HG02870 (cell line): ENCODE data around the gene DHX32.

Experiments used
- ATAC-seq: cut with Tn5 transposase; IDR thresholded peaks from one replicate; pipeline ENCODE4 v1.9.1; 2021; ENCODE audit warnings: mild to moderate bottlenecking, moderate library complexity; ENCODE audit not compliant: unreplicated experiment

DHX32 gene

DNA sequence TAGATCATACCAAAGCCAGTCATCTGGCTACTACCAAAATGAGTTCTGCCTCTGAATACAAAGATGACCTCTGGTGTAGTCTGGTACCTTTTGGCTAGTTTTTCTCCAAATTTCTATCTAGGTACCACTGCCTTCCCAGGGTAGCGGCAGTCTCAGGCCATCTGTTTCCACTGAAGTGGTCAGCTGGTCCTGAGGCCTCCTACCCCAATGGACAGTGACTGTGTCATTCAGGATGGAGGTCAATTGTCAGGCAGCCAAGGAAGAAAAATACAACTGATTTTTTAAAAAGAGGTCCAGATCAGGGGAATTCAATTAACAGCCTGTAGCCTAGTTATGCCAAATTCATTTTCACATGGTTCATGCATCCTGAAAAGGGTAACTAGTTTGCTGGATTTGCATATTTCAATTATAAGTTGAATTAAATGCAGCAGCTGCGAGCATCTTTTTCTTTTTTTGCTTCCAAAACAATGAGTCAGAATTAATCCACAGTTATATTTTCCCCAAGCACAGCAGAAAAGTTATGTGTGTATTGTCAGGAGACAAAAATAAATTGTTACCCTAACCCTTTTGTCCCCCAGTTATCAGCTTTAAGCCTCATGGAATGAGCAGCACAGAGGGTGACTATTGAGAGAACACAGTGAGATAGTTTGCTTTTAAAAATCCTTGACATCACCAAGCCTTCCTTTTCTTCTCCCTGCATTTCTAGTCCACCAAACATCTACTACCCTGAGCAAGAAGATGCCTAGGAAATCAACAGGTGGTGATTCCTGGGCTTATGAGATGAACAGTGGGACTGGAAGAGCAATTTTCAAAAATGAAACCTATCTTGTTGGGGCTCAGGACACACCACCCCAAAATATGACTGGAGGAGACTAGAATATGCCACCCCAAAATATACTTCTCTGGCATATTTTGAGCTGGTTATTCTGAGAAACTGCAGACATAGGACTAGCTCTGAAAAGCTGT is 30.0 kb downstream of the DHX32 start:
- no peak for ATAC-seq

DNA sequence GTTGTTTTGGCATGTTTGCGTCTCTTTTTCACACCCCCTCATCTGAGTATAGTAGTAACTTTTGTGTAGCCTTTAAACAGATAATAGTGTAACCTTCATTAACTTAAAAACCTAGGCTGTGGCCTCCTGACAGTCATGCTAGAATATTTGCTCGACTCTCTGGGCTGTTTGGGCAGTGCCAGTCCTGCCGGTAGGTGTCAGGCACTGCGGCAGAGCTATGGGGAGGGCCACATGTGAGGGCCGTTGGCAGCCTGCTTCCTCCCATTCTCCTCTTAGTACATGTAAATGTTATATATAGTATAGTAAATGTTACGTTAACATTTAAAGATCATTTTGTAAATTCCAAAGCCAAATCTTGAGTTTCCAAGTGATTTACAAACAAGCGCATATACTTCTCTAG is 31.6 kb downstream of the DHX32 start:
- ATAC-seq, result no peak

DNA sequence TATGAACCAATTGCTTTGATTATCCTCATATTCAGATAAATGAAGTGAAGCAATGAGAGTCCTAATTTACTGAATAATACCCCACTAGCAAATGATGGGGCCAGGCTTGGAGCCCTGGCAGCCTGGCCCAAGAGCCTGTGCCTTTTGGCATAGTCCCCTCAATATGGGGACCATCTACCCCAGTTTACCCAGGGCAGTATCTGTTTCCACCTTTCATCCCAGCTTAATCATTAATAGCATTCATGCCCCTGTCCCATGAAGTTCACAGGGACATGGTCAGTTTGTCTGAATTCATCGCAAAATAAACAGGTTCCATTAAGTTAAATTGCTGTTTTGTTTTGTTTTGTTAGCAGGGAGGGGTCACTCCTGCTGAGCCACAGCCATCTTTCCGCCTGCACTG is 32.2 kb downstream of the DHX32 start:
- ATAC-seq, result no peak

DNA sequence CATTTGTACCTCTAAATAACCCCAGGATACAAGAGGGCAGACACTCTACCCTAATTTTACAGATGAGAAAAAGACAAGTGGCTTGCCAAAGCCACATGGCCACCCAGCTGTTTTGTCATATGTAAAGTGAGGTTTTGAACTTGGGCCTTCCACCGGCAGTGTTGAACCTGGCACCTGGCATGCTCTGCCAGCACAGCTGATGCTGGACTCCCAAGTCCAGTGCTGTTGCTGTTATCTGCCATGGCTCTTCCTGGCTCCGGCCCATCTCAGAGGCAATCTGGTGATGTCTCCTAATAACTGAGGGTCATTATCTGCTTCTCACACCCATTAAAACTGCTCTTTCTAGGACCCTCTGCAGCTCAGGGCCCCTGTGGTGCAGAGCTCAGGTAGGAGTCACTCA is 32.7 kb downstream of the DHX32 start:
- ATAC-seq, result no peak

DNA sequence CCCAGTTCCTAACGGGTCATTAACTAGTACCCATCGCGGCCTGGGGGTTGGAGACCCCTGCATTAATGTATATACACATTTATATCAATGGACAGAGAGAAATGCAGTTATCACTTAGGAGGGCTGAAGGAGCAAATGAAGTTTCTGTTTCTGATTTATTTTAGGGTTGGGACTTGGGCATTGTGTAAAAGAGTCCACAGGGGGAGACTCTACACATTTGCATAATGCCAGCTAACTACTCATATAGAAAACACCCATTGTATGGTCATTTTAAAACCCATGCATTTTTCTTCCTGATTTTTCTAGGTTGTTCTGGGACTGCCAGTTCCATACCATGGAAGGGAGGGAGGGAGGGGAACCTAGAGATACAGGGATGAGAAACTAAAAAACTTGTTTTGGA is 34.2 kb downstream of the DHX32 start:
- no peak for ATAC-seq

DNA sequence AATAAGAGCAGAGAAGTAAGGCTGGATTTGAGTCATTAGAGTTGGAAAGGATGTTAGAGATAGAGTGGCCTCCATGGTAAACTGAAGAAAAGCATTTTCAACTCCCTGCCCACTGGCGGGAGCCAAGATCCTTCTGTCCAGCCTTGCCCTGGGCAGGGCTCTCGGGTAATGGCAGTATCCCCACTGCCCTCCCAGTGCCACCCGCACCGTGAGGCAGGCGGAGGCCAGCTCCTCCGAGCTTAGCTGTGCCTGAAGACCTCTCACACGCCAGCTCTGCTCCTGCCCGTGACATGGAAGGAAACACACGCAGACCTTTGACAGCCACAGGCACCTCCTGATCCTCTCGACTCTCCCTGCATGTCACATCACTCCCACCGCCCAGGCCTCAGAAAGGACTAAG is 35.5 kb downstream of the DHX32 start:
- no peak for ATAC-seq

DNA sequence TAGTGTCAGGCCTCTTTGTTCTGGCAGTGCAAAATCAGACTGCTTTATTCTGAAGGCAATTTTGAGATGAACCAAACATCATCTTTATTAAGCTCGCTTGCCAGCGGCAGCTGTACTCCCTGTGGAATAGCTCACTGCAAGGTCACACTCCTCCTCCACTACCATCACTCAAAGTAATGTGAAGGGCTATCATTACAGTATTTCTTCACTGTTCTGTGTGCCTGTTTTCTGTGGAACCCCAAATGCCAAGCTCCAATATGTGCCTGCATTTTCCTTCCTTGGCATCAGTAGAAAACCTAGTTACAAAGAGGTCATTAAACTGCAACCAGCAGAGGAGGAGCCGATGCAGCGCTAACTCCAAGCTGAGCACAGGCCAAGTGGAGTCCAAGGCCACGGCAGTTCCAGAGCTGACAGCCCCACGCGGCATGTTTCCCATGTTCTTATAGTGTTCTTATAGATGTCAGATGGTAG is 36.3 kb downstream of the DHX32 start:
- no peak for ATAC-seq

DNA sequence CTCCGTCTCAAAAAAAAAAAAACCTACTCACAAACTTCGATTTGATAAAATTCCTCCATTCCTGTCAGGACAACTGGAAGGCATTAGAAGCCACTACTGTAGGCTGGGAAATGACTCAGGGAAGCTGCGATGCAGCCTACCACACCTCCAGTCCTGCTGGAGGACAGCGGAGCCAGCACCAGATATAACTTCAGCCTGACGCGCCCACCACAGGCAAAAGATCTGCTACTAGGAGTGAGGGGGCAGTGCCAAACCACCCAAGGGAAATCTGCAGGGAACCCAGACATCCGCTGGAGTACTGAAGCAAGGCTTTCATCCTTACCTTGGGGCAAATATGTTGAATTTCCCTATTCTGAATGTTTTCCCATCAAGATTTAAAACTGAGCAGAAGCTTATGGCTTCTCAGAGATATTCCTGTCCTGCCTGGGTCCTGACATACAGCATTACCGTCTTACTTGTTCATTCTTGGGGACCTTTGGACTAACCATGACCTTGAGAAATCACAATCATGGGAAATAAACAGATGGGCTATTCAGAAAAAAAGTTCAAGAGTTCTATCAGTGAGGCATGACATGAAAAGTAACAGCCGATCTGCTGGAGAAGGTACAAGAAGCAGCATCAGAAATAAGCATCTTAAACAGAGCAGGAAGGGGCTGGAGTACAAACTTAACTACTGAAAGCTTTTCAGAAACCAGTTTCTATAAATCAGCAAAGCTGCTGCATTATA is 37.3 kb downstream of the DHX32 start:
- no peak for ATAC-seq

DNA sequence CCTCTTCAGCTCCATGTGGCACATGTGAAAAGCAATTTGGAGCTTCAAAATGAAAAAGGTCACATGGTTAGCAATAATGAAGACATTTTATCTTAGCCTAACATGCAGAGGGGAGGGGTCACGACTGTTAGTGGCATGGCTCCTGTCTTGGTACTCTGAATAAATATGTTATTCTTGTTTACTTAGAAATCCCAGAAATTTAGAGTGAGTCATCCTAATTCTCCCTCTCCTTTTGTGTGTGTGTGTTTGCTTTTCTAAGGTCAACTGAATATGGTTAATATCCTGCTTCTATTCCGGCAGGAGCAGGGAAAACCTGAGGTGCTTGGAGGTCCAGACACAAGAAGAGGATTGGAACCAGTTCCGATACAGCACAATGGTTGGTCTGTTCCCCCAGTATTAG is 40.1 kb downstream of the DHX32 start:
- no peak for ATAC-seq

DNA sequence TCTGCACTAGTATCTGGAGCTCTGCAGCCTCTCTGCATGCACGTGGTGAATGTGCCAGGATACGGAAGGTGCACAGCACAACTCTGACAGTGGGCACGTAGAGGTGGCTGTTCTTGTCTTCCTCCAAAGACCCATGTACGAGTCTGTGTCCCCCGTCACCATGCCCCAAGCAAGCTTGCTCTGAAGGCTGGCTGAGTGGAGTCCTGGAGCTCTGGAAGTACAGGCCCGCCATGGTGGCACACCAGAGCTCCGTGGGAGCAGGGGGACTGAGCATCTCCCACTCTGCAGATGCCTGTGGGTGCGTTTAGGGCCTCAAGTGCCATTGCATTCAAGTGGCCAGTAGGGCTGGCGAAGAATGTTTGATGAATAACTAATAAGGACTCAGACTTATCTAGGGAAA is 40.7 kb downstream of the DHX32 start:
- ATAC-seq, result no peak

DNA sequence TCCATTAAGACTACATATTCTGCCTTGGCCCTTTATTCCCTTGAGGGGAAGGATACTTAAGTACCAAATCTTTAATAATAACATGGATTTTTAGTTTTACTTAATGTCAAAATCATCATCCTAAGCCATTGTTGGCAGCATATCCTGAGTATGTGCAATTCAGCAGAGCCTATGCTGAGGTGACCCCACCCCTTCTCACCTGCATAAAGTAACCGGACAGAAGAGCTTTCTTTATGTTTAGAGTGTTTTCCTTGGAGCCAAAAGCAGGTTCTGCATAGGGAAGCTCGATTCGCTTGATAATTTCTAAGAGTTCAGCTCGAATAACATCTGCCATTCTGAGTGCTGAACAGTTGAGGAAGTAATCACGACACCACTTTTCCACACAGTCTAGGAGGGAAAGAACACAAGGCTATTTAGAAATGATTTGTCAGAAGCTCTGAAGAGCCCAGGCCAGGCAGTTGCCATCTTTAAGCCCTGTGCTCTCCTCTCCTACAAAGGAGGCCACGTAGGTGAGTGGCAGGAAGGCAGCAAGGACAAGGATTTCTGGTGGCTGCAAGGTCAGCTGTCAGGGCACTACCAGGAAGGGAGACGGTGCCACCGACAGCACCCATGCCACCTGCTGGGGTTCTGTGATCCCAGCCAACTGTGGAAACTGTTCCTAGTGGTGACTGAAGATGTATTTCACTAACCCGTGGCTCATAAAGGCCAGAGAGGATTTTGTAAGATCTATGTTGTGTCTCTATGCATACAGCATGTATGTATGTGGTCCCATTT is 42.1 kb downstream of the DHX32 start:
- ATAC-seq, result no peak

DNA sequence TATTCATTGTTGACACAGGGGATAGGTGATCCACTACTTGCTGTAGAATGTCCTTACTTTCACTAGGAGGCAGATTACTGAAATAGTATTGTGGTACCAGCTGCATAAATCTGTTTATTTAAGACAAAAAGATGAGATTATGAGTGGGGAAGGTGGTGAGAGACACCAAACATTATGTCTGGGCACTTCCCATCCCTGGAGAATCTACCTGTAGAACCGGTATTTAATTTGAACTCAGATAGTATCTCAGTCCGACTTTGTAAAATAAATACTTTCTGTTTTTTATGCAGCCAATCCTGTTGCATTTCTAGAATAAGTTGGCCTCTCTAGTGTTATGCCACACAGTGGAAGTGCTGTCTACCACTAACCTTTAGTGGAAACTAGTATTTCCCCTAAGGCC is 44.3 kb downstream of the DHX32 start:
- ATAC-seq, result no peak

DNA sequence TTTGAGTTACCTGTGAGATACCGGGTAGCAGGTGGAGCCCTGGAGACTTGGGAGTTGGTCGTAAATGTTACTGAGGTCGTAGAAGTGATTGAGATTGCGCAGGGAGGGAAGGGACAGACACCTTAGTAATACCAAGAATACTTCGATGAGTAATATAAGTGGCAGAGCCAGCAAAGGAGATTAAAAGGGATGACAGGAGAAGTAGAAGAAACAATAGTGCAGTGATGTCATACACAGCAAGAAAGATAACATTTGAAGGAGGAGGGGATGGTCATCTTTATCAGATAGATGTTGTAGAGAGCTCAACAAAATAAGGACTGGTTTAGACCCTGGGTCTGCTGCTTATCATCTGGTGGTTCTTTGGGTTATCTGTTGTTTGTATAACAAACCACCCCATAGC is 52.8 kb downstream of the DHX32 start:
- no peak for ATAC-seq

DNA sequence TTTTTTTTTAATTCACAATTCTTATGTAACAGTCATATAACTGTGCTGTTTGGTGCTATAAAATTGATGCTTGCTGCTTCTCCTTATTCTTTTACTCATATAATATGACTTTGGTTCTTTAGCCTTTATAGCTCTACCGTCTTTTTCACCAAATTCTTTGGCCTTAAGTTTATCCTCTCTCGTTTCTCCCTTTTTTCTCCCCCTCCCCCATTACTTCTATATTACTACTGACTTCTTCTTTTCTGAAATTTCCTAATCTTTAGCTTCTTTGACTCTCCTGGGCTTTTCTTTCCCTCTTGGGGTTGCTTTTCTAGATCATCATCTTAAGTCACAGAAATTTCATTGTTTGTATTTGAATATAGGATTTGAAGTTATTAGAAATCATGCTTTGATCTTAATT is 54.0 kb downstream of the DHX32 start:
- no peak for ATAC-seq

DNA sequence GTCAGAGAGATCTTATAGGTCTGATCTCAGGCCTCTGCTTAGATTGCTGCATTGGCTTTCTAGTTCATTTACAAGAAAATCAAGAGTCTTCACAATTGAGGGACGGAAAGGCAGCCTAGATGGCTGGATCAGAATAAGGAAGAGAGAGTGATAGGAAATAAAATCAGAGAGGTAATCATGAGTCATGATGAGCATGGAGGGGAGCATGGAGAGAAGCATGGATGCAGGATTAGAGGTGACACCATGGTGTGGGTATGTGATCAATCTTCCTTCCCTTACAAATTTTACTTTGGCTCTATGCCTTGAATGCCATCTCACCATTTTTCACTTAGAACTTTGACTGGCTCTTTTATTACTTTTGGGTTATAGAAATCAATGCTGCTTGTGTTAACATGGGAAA is 56.4 kb downstream of the DHX32 start:
- ATAC-seq, result no peak

DNA sequence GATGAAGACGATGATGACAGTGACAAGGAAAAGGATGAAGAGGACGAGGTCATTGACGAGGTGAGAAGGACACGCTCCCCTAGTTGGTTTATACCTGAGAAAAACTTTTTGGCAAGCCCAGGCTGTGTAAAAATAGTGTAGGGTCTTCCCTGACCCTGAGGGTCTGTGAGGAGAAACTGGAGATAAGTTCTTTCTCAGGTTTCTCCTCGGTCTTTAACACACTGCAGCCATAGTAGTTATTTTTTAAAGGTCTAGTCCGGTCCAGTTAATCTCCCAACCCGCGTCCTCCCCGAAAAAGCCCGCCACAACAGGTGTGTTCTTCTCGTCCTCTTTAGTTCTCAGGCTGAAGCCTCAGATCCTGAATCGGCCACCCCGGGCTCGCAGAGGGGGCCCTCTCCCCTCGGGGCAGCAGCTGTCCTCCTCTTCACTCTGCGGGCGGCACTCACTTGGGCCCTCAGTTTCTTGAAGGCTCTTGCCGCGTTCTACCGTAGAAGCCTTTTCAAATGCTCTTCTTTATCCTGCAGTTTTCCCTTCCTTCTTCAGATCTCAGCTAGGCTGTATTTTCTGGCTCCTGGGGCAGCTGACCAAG is 57.3 kb downstream of the DHX32 start:
- no peak for ATAC-seq

DNA sequence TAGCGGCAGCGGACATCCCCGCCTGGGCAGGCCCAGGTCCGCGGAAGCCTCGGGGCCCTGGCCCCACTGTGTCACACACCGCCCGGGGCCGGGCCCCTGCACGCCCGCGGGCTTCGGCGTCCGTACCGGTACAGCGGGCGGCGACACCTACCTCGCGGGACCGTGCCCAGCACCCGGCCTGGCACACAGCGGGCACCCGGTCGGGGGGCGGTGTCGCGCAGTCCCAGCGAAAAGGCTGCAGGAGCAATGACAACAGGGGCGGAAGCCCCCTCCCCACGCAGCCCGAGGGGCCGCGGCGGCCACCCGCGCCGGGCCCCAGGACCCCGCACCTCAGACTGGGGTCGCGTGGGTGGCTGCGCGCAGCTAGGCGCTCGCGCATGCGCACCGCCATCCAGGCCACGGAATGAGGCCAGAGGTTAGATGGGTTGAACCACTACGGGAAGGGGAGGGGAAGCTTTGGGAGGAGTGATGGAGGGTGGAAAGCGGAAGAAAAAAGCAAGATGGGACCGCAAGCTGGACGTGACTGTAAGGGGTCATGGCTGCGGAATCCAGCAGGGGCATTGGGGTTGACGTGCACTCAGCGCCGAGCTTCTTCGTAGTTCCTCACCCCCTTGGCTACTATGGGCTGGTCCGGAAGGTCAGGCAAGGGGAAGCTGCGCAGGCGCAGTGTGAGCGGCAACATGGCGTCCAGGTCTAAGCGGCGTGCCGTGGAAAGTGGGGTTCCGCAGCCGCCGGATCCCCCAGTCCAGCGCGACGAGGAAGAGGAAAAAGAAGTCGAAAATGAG is 58.0 kb downstream of the DHX32 start, which contains the start of the genes BCCIP and UROS:
BCCIP (plus strand) TSS at position 669 of the 785 bp plus-strand sequence; CDS start at position 681, 12 bp downstream.
UROS (minus strand) TSS at position 381 of the 785 bp plus-strand sequence. CDS start 6,759 bp downstream, outside the sequence.
- peak; percentile 75 for ATAC-seq

DNA sequence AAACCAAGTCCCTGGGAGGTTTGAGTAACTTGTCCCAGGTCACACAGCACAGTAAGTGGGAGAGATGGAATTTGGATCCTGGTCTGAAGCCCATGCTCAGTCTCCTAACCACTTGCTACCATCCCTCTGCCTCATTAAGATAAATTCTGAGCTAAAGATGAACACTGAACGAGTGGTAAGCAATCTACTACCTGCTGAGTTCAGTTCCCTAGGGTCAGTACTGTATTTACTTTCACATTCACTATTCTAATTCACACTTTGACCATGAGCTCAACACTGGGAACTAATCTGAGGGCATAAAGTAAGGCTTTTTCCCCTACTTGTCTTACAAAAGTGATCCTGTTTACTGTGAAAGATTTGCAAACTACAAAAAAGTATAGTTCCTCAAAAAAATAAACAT is 60.4 kb downstream of the DHX32 start:
- ATAC-seq, result peak; percentile 40

DNA sequence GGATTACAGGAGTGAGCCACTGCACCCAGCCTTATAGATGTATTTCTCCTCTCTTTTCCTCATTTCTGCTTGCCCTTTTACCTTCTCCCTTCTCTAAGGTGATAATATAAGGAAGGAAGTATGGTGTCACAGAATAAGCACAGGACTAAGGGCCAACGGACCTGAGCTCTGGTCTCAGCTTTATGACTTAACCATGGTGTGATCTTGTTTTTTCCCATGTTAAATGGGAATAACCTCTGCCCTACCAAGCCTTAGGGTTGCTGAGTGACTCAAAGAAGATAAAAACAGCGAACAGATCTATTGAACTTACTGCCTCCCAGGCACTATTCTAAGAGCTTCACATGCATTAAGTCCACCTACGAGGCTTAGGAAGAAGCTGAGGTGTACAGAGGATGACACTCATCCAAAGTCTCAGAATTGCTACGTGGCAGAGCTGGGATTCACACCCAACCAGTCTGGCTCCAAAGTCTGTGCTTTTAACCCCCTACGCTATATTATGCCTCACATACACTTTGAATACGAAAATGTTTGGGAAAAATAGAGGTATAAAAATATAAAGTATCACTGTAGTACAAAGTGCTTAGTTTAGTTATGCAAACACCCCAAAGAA is 63.6 kb downstream of the DHX32 start:
- no peak for ATAC-seq
